Astrocyte (in vitro differentiated cells and primary cell): ENCODE measurements around the gene PPIP5K1. TPM values are rescaled to one million over a fixed set of nuclear protein-coding genes. Genes with fewer than 3 reads are reported as not detected.

ENCODE experiments used
- DNase-seq: peaks from one replicate; pipeline ENCODE4 v3.0.0-alpha.2; 2010; ENCODE audit warnings: low read depth
- FAIRE-seq: peaks from 2 replicates; lab custom pipeline; 2011; peaks lifted over from hg19 to GRCh38; lab: Jason Lieb, UNC
- H2AFZ ChIP-seq: 2 replicates; pipeline ENCODE4 v1.6.0; 2012; ENCODE audit warnings: low read depth, low read length, inconsistent platforms
- H3K27ac ChIP-seq: 2 replicates; pipeline ENCODE4 v1.5.1; 2011; ENCODE audit warnings: low read depth, low read length, inconsistent platforms
- H3K27me3 ChIP-seq: 2 replicates; pipeline ENCODE4 v1.6.0; 2011; ENCODE audit warnings: low read length, inconsistent platforms; ENCODE audit not compliant: insufficient read depth
- H3K36me3 ChIP-seq: 2 replicates; pipeline ENCODE4 v1.5.1; 2011; ENCODE audit warnings: low read length, inconsistent platforms; ENCODE audit not compliant: insufficient read depth
- H3K4me1 ChIP-seq: 2 replicates; pipeline ENCODE4 v1.5.1; 2011; ENCODE audit warnings: low read length, inconsistent platforms; ENCODE audit not compliant: insufficient read depth
- H3K4me2 ChIP-seq: 2 replicates; pipeline ENCODE4 v1.6.0; 2012; ENCODE audit warnings: low read length, inconsistent platforms
- H3K4me3 ChIP-seq: 2 replicates; pipeline ENCODE4 v1.5.1; 2011; ENCODE audit warnings: low read depth, mild to moderate bottlenecking, low read length, inconsistent platforms; ENCODE audit not compliant: insufficient read depth
- H3K79me2 ChIP-seq: 2 replicates; pipeline ENCODE4 v1.6.0; 2012; ENCODE audit warnings: mild to moderate bottlenecking, low read length, inconsistent platforms; ENCODE audit not compliant: insufficient read depth
- H3K9ac ChIP-seq: 2 replicates; pipeline ENCODE4 v1.6.0; 2012; ENCODE audit warnings: mild to moderate bottlenecking, low read length, inconsistent platforms
- H3K9me3 ChIP-seq: 2 replicates; pipeline ENCODE4 v1.5.1; 2012; ENCODE audit warnings: low read depth, mild to moderate bottlenecking, low read length, inconsistent platforms; ENCODE audit not compliant: insufficient read depth
- H4K20me1 ChIP-seq: 2 replicates; pipeline ENCODE4 v1.6.0; 2012; ENCODE audit warnings: low read length, inconsistent platforms; ENCODE audit not compliant: insufficient read depth
- H3K27ac Mint-ChIP-seq: one replicate; pipeline ENCODE4 v1.8.0; 2021; ENCODE audit warnings: mild to moderate bottlenecking, mixed read lengths; ENCODE audit not compliant: unreplicated experiment
- H3K27me3 Mint-ChIP-seq: one replicate; pipeline ENCODE4 v1.8.0; 2021; ENCODE audit warnings: low read depth, mixed read lengths; ENCODE audit not compliant: unreplicated experiment
- H3K36me3 Mint-ChIP-seq: one replicate; pipeline ENCODE4 v1.8.0; 2021; ENCODE audit warnings: low read depth, mixed read lengths; ENCODE audit not compliant: unreplicated experiment
- H3K4me1 Mint-ChIP-seq: one replicate; pipeline ENCODE4 v1.8.0; 2021; ENCODE audit warnings: low read depth, mixed read lengths; ENCODE audit not compliant: unreplicated experiment
- H3K4me3 Mint-ChIP-seq: one replicate; pipeline ENCODE4 v1.8.0; 2021; ENCODE audit warnings: mild to moderate bottlenecking, moderate library complexity, mixed read lengths; ENCODE audit not compliant: unreplicated experiment
- H3K9me3 Mint-ChIP-seq: one replicate; pipeline ENCODE4 v1.8.0; 2021; ENCODE audit warnings: mild to moderate bottlenecking, mixed read lengths; ENCODE audit not compliant: unreplicated experiment
- EZH2 ChIP-seq: IDR thresholded peaks from 2 replicates; pipeline ENCODE4 v1.6.1; 2012; ENCODE audit warnings: mild to moderate bottlenecking, low read length, inconsistent platforms; ENCODE audit not compliant: insufficient read depth
- total RNA-seq: library from RNA; stranded (reverse); gene quantifications from 2 replicates; pipeline ENCODE4 v1.2.1, GENCODE V29; 2021
- TF ChIP-seq, protein P1 (sequence below): IDR thresholded peaks from 2 replicates; pipeline ENCODE4 v1.5.1; 2011; ENCODE audit warnings: low read depth, mild to moderate bottlenecking, inconsistent platforms, low read length, moderate library complexity; ENCODE audit not compliant: insufficient read depth

The PPIP5K1 gene
- total RNA-seq, 1 donor from 2014 or later: 21.4 TPM

DNA sequence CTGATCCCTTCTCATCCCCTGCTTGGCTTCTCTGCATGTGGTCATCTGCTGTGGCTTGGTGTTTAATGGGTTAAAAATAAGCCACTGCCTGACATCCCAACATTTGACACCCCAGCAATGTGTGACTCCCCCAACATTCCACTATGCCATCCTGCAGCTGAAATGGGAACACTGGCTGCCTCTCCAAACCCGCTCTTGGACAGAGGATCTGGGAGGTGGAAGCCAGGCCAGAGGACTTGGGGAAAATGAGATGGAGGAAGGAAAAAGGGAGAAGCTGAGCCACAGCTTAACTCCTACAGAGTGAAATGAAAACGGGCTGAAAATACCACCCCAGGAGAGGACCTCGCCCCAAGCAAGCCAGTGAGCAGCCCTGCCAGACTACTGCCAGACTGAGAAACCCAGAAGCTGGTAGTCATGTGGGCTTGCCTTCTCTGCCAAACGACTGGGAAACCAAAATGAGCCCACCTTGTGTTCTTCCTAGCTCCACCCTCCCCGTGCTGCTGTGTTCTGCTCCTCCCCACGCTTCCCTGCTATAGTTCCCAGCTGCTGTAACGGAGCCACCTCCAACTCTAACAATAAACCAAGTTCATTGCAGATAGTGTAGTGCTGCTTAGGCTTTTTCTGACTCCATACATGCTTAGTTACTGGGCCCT, 58.9 kb downstream of the PPIP5K1 start:
- Histone ChIP-seq H3K27ac (no peak overlapping the region), H3K79me2 (no peaks in the 10 kb centered on the region), H3K4me1 (no peaks in the 10 kb centered on the region), H3K27me3 (no peaks in the 10 kb centered on the region), H3K4me2 (no peak overlapping the region), H3K36me3 (peaks cover 7% of the 10 kb centered on the region), H2AFZ (no peak overlapping the region), H3K9ac (no peak overlapping the region), H3K4me3 (no peak overlapping the region), H3K9me3 (no peaks in the 10 kb centered on the region), H4K20me1 (peaks cover 14% of the 10 kb centered on the region)
- DNase-seq (no peak), FAIRE-seq (no peak)
- no peak overlapping the region for H3K4me3 Mint-ChIP-seq
- H3K27ac Mint-ChIP-seq: peak overlapping the region; percentile 36
- no peaks in the 10 kb centered on the region for H3K27me3 Mint-ChIP-seq
- TF ChIP-seq EZH2: no peak
- TF ChIP-seq, protein P1, sequence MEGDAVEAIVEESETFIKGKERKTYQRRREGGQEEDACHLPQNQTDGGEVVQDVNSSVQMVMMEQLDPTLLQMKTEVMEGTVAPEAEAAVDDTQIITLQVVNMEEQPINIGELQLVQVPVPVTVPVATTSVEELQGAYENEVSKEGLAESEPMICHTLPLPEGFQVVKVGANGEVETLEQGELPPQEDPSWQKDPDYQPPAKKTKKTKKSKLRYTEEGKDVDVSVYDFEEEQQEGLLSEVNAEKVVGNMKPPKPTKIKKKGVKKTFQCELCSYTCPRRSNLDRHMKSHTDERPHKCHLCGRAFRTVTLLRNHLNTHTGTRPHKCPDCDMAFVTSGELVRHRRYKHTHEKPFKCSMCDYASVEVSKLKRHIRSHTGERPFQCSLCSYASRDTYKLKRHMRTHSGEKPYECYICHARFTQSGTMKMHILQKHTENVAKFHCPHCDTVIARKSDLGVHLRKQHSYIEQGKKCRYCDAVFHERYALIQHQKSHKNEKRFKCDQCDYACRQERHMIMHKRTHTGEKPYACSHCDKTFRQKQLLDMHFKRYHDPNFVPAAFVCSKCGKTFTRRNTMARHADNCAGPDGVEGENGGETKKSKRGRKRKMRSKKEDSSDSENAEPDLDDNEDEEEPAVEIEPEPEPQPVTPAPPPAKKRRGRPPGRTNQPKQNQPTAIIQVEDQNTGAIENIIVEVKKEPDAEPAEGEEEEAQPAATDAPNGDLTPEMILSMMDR: no peak
- no peaks in the 10 kb centered on the region for H3K9me3 Mint-ChIP-seq
- peaks cover 13% of the 10 kb centered on the region for H3K4me1 Mint-ChIP-seq
- peaks cover 40% of the 10 kb centered on the region for H3K36me3 Mint-ChIP-seq

DNA sequence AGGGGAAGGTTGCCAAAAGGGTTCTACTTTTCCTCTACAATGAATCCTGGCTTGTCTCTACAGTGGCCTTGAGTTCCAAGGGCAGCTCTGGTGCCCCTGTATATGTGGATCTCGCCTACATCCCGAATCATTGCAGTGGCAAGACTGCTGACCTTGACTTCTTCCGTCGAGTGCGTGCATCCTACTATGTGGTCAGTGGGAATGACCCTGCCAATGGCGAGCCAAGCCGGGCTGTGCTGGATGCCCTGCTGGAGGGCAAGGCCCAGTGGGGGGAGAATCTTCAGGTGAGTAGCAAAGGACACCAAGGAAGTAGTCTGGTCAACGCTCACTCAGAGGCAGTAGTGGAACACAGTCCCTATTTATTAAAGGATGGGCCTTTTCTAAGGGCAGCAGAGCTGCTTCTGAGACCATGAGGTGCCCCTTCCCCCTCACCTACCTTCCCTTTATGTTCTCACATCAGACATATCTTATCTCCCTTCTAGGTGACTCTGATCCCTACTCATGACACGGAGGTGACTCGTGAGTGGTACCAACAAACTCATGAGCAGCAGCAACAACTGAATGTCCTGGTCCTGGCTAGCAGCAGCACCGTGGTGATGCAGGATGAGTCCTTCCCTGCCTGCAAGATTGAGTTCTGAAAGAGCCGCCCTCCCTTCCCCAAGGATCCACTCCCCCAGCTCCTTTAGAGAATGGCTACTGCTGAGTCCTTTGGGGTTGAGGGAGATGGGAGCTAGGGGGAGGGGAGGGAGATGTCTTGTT, 60.2 kb downstream of the PPIP5K1 start:
- Mint-ChIP-seq H3K36me3 (peaks cover 46% of the 10 kb centered on the region), H3K9me3 (peaks cover 2% of the 10 kb centered on the region), H3K4me3 (peak overlapping the region; percentile 37), H3K27me3 (no peaks in the 10 kb centered on the region), H3K27ac (peak overlapping the region; percentile 26), H3K4me1 (peaks cover 13% of the 10 kb centered on the region)
- H3K27ac ChIP-seq: no peak overlapping the region
- H4K20me1 ChIP-seq: peaks cover 27% of the 10 kb centered on the region
- no peak overlapping the region for H3K9ac ChIP-seq
- H3K4me2 ChIP-seq: no peak overlapping the region
- H3K27me3 ChIP-seq: no peaks in the 10 kb centered on the region
- H3K4me3 ChIP-seq: no peak overlapping the region
- TF ChIP-seq, protein P1: no peak
- TF ChIP-seq EZH2: no peak
- H3K79me2 ChIP-seq: no peaks in the 10 kb centered on the region
- DNase-seq (no peak), FAIRE-seq (no peak)
- H3K4me1 ChIP-seq: no peaks in the 10 kb centered on the region
- peaks cover 13% of the 10 kb centered on the region for H3K36me3 ChIP-seq
- no peak overlapping the region for H2AFZ ChIP-seq
- H3K9me3 ChIP-seq: no peaks in the 10 kb centered on the region
